LHCN-M2 (cell line): ENCODE data around the gene HHIPL1. TPM values are rescaled to one million over a fixed set of nuclear protein-coding genes. Genes with fewer than 3 reads are reported as not detected.
"Not testable (repeated sequence)": the region's sequence is repeated elsewhere in the genome, so short reads cannot be mapped to it uniquely, and the experiment has no call there.

Experiments used
- DNase-seq: peaks from one replicate; pipeline ENCODE4 v3.0.0-alpha.2; 2012; ENCODE audit warnings: low read depth
- total RNA-seq: library from RNA; depleted of rRNA; stranded (reverse); fragments of >200 nt; gene quantifications from 2 replicates; pipeline ENCODE4 v1.2.3, GENCODE V29; 2014

HHIPL1 gene
- total RNA-seq, 1 experiment from 2014 or later = 0.92 TPM

GRCh38 chr14:99660006-99660566 lies 15.2 kb downstream of the HHIPL1 start:
- DNase-seq = no peak

GRCh38 chr14:99660794-99661193 lies 15.9 kb downstream of the HHIPL1 start:
- DNase-seq = no peak

DNA sequence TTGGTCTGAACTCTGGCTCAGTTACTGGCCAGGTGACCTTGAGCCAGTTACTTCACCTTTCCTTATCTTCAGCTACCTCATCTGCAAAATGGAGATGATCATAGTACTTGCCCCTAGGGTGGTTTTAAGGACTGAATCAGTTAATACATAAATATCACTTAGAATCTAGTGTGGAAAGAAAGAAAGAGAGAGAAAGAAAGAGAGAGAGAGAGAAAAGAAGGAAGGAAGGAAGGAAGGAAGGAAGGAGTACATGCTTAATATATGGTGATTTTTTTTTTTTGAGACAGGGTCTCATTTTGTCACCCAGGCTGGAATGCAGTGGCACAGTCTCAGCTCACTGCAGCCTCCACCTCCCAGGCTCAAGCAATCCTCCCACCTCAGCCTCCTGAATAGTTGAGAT lies 16.3 kb downstream of the HHIPL1 start:
- DNase-seq = not testable (repeated sequence)

DNA sequence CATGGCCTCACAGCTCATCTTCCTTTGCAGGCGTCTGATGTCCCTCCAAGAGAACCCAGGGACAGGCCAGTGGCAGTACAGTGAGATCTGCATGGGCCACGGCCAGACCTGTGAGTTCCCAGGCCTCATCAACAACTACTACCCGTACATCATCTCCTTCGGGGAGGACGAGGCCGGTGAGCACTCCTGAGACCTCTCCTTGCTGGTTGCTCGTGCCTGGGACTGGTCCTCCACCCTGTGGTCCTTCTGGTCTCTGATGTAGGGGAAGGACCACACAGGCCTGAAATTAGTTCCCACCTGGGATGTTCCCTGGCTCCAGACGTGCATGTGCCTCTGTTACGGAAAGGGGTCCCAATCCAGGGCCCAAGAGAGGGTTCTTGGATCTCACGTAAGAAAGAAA lies 17.9 kb downstream of the HHIPL1 start:
- DNase-seq = no peak

GRCh38 chr14:99663386-99664057 lies 18.6 kb downstream of the HHIPL1 start:
- no peak for DNase-seq

DNA sequence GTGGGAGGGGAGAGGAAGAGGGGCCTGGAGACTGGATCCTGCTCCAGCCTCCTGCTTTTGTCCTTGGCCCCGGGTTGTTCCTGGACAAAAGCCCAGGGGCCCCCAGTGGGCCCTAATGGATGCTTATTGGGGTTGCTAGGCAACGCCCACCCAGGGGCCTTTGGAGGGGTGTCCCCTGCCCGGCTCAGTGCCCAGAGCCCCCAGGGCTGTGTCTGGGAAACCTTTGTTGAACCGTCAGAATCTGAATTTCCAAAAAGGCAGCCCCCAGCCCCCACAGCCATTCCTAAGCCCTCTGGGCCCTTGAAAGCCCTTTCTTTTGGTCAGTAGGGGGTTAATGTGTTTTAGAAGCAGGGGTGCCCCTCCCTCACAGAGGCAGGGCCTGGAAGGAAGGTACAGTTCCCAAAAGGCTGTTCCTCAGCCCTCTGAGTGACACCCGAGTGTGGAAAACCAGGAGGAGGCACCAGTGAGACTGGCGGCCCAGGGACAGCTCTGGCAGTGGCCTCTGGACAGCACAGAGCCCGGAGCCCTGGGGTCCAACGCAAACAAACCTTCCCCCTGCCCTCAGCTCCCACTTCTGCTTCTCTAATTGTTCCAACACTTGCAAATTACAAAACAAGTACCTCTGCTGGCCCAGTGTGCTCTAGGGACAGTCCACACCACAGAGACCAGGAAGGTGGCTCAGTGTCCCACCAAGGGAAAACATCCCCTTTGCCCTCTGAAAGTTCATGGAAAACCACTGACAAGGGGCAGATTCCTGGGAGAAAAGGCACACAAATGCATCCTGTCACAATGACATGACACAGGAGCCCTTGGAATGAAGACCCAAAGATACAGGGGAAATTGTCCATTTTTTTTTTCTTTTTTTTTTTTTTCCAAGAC lies 19.4 kb downstream of the HHIPL1 start:
- DNase-seq = no peak

- no peak for DNase-seq
These were observed 20.0 kb downstream of the HHIPL1 start for GRCh38 chr14:99664937-99665273.

DNA sequence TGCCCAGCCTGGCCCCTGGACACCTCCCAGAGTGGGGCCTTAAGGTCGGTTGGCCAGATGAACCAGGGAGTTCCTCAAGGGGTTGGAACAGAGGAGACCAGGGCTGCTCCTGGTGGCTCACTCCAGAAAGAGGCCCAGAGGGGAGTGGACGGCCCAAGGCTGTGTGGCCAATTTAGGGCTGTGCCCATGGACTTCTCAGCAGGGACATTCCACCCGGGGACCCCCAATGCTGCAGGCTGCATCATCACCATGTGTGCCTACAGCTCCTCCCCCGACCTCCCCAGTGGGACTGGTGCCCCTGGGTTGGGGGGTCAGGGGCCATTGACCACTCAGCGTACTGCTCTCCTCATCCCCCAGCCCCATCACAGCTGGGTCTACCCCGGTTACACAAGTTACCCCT lies 21.6 kb downstream of the HHIPL1 start:
- DNase-seq = no peak

GRCh38 chr14:99667045-99667444 lies 22.1 kb downstream of the HHIPL1 start:
- DNase-seq = no peak

- no peak for DNase-seq
These were observed 22.9 kb downstream of the HHIPL1 start for GRCh38 chr14:99667821-99668220.

DNA sequence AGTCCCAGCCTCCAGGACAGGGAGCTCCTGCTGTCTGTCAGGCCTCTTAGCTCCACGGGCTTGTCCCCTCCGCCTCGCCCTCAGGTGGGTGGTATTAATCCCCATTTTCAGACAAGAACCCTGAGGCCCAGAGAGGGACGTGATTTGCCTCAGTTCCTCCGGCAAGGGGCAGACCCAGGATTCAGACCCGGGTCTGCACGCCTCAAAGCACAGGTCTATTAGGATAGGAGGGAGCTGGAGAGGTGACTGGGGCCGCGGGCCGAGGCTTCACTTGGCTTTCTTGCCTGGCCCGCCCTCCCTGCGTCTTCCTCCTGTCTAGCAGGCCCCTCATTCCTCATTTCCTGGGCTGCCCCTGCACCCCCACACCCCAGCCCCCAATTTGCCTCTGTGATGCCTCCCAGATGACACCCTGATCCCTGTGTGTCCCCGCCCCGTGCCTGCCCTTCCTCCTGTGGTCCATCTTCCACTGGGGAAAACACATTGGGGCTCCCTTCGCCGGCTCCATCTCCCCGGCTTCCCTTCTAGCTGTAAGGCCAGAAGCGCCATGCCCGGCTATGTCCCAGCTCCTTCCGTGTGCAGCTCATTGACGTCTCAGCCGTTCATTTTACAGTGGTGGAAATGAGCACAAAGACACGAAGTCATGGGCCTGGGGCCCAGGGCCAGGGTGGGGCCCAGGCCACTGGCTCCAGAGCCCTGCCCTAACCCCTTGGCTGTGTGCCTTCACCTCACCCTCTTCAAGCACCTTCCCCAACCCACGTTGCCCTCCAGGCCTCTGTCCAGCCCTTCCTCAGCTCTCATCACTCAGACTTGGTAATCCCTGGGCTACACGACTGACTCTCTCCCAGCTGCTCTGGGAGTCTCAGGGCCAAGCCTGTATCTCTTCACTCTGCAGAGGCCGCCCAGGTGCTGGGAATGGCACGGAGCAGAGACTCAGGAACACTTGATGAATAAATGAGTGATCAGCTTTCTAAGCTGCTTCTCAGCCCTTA lies 23.7 kb downstream of the HHIPL1 start:
- DNase-seq = no peak

- DNase-seq = no peak
These were observed 25.7 kb downstream of the HHIPL1 start for GRCh38 chr14:99670361-99671234.

DNA sequence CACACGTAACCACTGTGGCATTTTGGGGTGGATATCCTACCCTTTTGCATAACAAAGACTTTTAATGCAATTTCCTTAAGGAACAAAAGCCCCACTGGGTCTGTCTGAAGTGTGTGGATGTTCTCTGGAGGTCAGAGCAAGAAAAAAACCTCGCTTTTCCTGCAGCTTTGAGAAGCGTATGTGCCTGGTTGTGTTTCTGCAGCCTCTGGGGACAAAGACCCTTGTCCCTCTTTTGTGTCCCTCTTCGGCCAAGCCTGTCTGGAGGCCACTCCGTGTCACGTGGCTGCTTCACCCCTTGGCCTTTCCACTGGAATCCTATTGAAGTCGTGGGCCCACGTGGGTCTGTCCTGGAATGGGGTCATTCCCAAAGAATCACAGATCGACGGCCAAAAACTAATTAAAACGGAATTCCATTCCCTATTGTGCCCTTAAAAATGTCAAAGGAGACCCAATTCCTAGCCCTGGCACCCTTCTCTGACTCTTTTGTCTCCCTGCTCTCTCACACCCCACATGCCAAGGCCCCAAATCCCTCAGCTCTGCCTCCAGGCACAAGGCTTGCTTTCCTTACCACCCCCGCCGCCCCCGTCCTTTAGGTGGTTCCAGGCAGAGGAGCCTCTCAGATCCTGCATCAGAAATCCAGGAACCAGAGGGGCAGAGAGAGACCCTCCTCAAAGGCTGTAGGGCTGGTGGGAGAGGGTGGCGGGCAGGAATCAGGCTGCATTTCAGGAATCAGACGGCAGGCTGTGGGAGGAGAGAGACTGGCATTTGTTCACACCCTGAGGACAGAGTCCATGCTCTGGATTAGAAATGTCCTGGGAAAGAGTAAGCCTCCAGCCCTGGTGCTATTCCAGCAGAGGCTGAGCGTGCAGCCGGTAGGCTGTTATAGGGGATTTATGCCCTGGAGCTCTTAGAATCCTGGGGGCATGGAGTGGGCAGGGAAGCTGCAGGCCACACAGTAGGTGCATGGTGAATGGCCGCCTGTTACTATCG lies 26.6 kb downstream of the HHIPL1 start:
- DNase-seq = no peak

DNA sequence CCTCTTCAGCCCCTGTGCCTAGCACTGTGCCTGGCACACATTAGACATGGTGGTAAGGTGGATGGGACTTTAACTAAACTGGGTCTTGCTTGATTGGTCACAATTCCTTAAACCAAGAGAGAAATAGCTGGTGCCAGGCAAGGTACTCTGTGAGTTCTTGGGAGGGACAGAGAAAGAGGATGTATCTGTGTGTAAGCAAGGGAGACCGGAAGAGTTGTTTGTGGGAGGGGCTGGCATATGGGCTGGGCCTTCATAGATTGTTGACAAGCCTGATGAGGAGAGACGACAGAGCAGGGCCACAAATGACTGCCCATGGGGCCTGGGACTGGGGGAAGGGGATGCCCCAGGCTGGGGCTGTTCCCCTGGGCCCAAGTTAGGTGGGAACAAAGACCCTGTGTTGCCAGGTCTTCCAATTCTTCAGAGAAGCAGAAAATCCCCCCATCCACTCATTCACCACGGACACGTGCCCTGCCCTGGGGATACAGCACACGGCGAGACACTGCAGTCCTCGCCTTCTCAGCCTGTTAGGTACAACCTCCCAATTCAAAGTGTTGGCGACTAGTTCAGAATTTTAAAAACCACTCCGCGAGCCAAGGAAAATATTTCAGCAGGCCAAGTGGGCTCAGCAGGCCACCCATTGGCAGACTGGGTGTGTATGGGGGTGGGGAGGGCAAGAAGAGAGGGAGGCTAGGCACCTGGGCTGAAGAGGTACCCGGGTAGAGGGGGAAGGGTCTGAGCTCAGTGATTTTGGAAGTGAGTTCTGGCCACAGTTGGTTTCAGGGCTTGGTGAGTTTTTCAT lies 27.8 kb downstream of the HHIPL1 start:
- no peak for DNase-seq

DNA sequence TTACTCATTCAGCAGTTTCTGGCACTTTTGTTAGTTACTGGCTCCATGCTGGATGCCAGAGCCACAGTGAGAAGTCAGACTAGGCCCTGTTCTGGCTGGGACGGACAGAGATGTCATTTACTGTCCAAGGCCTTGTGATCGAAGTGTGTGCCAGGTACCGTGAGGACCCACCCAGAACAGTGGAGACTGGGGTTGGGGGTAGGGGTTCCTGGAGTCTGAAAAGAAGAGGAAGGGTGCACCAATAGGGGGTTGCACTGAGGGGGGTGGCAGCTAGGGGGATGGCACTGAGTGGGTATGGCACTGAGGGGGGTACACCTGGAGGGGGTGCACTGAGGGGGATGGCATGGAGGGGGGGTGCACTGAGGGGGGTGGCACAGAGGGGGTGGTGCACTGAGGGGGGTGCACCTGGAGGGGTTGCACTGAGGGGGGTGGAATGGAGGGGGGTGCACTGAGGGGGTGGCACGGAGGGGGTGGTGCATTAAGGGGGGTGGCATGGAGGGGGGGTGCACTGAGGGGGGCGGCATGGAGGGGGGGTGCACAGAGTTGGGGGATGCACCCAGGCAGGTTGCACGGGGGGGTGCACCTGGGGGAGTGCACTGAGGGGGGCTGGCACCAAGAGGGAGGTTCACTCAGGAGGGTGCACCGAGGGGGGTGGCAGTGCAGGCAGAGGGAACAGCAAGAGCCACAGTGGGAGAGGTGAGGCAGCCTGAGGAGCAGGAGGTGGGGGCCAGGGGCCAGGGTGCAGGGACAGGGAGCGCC lies 28.6 kb downstream of the HHIPL1 start:
- no peak for DNase-seq

GRCh38 chr14:99674064-99674650 lies 29.2 kb downstream of the HHIPL1 start:
- no peak for DNase-seq

- no peak for DNase-seq
These were observed 29.9 kb downstream of the HHIPL1 start for GRCh38 chr14:99674776-99675381.
